ENCODE measurements around the gene GPSM1.

The GPSM1 gene

GRCh38 chr9:136334541-136334940 is 7.2 kb downstream of the GPSM1 start:
- no peak for DNase-seq

- no peak for DNase-seq
Measured at GRCh38 chr9:136335296-136336155, 8.2 kb downstream of the GPSM1 start.

GRCh38 chr9:136336156-136336870 is 9.0 kb downstream of the GPSM1 start:
- DNase-seq, result no peak

GRCh38 chr9:136336881-136337280 is 9.5 kb downstream of the GPSM1 start:
- no peak for DNase-seq

- no peak for DNase-seq
Measured at GRCh38 chr9:136337416-136338395, 10.4 kb downstream of the GPSM1 start.

- DNase-seq, result no peak
Measured at GRCh38 chr9:136338511-136338910, 11.2 kb downstream of the GPSM1 start.

GRCh38 chr9:136339173-136339957 is 12.0 kb downstream of the GPSM1 start:
- peak; percentile 34 to 66 for DNase-seq

- no peak for DNase-seq
Measured at GRCh38 chr9:136339958-136340310, 12.6 kb downstream of the GPSM1 start.

- no peak for DNase-seq
Measured at GRCh38 chr9:136340356-136341041, 13.2 kb downstream of the GPSM1 start.

GRCh38 chr9:136341042-136341655 is 13.8 kb downstream of the GPSM1 start:
- DNase-seq, result no peak

- DNase-seq, result no peak
Measured at GRCh38 chr9:136341769-136342168, 14.4 kb downstream of the GPSM1 start.

- no peak for DNase-seq
Measured at GRCh38 chr9:136342181-136343120, 15.1 kb downstream of the GPSM1 start.

- no peak for DNase-seq
Measured at GRCh38 chr9:136343121-136343883, 16.0 kb downstream of the GPSM1 start.

- DNase-seq, result no peak
Measured at GRCh38 chr9:136343884-136344269, 16.5 kb downstream of the GPSM1 start.

- DNase-seq, result no peak
Measured at GRCh38 chr9:136344544-136345280, 17.4 kb downstream of the GPSM1 start.

- DNase-seq, result peak; percentile 41 to 47
Measured at GRCh38 chr9:136345281-136346156, 18.2 kb downstream of the GPSM1 start.

- DNase-seq, result no peak
Measured at GRCh38 chr9:136346157-136346481, 18.8 kb downstream of the GPSM1 start.
